Thoracic aorta (tissue), 2 donors: Measurements from ENCODE around the gene ODAPH. TPM values are rescaled to one million over a fixed set of nuclear protein-coding genes. Genes with fewer than 3 reads are reported as not detected.

Experiments
- ATAC-seq: fragments of 150-250 bp; one replicate; pipeline ENCODE4 v1.8.0; 2017; ENCODE audit warnings: low read depth; ENCODE audit not compliant: insufficient number of reproducible peaks, low FRiP score
- DNase-seq: peaks from one replicate; pipeline ENCODE4 v3.0.0-alpha.2; 2020; ENCODE audit warnings: low spot score
- H3K27ac ChIP-seq, 2 donors: fragments of 200-600 bp; sonication (generic); 1 replicate in 1 of 2; 2 replicates in 1 of 2; pipeline ENCODE4 v1.5.1; 2016; ENCODE audit warnings: mild to moderate bottlenecking in 2 of 2, moderate library complexity in 2 of 2
- H3K27me3 ChIP-seq: fragments of 200-600 bp; sonication (generic); replicated peaks from 2 replicates; pipeline ENCODE4 v1.6.0; 2016; ENCODE audit warnings: mild to moderate bottlenecking; ENCODE audit not compliant: insufficient read depth
- H3K36me3 ChIP-seq: fragments of 200-600 bp; sonication (generic); one replicate; pipeline ENCODE4 v1.5.1; 2016
- H3K4me1 ChIP-seq, 2 donors: fragments of 200-600 bp; sonication (generic); 1 replicate in 1 of 2; 2 replicates in 1 of 2; pipeline versions ENCODE4 v1.5.1 to v1.6.0; 2016; ENCODE audit warnings: low read depth in 2 of 2, mild to moderate bottlenecking in 1 of 2; ENCODE audit not compliant: control insufficient read depth in 1 of 2
- H3K4me3 ChIP-seq: fragments of 200-600 bp; sonication (generic); 2 replicates; pipeline ENCODE4 v1.5.1; 2016; ENCODE audit warnings: mild to moderate bottlenecking
- H3K9me3 ChIP-seq: fragments of 200-600 bp; sonication (generic); 2 replicates; pipeline ENCODE4 v1.5.1; 2016
- total RNA-seq, 2 donors: library from RNA; depleted of rRNA; stranded (reverse); fragments of >200 nt; gene quantifications; one replicate each; pipeline versions ENCODE4 v1.1.0 to v1.2.3, GENCODE V29; 2016
- TF ChIP-seq, protein P1 (sequence below): fragments of 200-600 bp; sonication (generic); IDR thresholded peaks from one replicate; pipeline ENCODE4 v1.5.1; 2019; ENCODE audit warnings: antibody characterized with exemption

The ODAPH gene
- total RNA-seq, 2 donors from 2014 or later = not detected

DNA sequence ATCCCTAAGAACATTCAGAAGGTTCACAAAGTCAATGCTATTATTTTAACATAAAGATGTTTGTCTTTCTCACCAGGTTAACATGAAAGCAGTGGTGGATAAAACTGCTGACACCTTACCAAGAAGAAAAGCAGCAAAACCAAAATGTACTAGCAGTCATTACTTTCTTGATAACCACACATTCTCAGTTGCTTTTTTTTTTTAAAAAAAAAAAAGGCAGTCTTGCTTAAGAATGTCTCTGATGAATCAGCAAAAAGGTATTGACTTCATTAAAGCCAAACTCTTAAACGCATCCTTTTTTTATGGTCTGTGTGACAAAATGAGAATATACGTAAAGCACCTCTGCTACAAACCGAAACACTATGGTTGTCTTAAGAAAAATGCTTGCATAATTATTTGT is 42.5 kb downstream of the ODAPH start:
- no peak overlapping the region for H3K4me3 ChIP-seq
- no peaks in the 10 kb centered on the region for H3K27me3 ChIP-seq
- DNase-seq = no peak
- ATAC-seq = no peak
- no peaks in the 10 kb centered on the region for H3K4me1 ChIP-seq
- H3K36me3 ChIP-seq = no peaks in the 10 kb centered on the region
- TF ChIP-seq, protein P1, sequence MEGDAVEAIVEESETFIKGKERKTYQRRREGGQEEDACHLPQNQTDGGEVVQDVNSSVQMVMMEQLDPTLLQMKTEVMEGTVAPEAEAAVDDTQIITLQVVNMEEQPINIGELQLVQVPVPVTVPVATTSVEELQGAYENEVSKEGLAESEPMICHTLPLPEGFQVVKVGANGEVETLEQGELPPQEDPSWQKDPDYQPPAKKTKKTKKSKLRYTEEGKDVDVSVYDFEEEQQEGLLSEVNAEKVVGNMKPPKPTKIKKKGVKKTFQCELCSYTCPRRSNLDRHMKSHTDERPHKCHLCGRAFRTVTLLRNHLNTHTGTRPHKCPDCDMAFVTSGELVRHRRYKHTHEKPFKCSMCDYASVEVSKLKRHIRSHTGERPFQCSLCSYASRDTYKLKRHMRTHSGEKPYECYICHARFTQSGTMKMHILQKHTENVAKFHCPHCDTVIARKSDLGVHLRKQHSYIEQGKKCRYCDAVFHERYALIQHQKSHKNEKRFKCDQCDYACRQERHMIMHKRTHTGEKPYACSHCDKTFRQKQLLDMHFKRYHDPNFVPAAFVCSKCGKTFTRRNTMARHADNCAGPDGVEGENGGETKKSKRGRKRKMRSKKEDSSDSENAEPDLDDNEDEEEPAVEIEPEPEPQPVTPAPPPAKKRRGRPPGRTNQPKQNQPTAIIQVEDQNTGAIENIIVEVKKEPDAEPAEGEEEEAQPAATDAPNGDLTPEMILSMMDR = no peak
- no peaks in the 10 kb centered on the region for H3K9me3 ChIP-seq
- H3K27ac ChIP-seq = no peak overlapping the region

DNA sequence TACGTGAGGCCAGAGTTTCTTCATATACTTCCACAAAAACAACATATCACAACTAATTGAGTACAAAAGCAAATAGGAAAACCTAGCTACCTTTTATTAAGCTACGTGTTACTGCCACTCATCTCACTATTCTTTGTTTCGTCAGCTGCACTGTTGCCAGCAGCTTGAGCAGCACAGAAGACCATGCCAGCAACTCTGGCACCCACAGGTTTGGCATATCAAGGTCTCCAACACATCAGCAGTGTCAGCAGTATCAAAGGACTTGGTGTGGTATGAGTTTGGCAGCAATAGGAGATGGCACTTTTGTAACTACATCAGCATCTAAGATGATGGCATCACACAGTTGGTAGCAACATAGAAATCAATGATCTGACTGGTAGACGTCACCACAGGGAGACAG is 43.8 kb downstream of the ODAPH start:
- ATAC-seq = no peak
- Histone ChIP-seq H3K36me3 (no peaks in the 10 kb centered on the region), H3K4me3 (no peak overlapping the region), H3K27ac (no peak overlapping the region), H3K9me3 (no peaks in the 10 kb centered on the region), H3K27me3 (no peaks in the 10 kb centered on the region), H3K4me1 (no peaks in the 10 kb centered on the region)
- TF ChIP-seq, protein P1 = no peak
- no peak for DNase-seq

DNA sequence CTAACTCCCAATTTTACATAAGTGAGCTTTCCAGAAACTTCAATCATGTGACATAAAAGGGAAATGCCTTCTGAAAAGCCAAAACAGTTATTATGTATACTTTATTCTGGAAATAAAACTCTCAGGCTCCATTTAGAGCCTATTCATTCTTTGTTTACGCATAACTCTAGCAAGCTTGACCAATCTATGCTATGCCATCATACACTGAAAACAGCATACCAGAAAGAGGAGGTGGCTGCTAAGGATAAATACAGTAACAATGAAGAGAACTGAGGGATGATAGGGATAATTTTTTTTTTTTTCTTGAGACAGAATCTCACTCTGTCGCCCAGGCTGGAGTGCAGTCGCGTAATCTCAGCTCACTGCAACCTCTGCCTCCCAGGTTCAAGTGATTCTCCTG is 50.1 kb downstream of the ODAPH start:
- H3K27me3 ChIP-seq = no peaks in the 10 kb centered on the region
- H3K9me3 ChIP-seq = no peaks in the 10 kb centered on the region
- no peaks in the 10 kb centered on the region for H3K36me3 ChIP-seq
- H3K27ac ChIP-seq = no peak overlapping the region
- no peak for DNase-seq
- TF ChIP-seq, protein P1 = no peak
- no peak for ATAC-seq
- H3K4me3 ChIP-seq = no peak overlapping the region
- H3K4me1 ChIP-seq = no peaks in the 10 kb centered on the region

DNA sequence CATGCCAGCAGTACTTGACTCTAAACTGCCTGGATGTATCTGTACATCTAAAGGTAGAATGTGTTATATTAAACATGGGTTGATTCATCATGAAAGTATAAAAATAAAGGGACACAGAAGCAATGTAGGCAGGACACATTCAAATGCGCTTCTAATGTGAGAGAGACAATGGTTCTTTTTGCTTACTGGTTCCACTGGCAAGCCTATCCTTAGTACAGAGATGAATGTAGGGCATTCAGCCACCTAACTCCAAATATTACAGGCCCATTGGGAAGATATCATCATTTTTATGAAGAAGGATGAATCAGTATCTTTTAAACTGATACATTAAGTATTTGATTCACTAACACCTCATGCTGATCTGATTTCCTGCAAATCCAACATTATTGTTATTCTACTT is 56.4 kb downstream of the ODAPH start:
- no peak for ATAC-seq
- Histone ChIP-seq H3K27ac (no peak overlapping the region), H3K4me1 (no peaks in the 10 kb centered on the region), H3K36me3 (no peaks in the 10 kb centered on the region), H3K27me3 (no peaks in the 10 kb centered on the region), H3K9me3 (no peaks in the 10 kb centered on the region), H3K4me3 (no peak overlapping the region)
- DNase-seq = no peak
- TF ChIP-seq, protein P1 = no peak

Other genes with a start within 250 kb of the ODAPH start
- 10 to 100 TPM; 17.6 to 25.0 TPM for gene RCHY1, start 41.7 kb upstream of the ODAPH start, total RNA-seq
- gene THAP6, start 41.6 kb upstream of the ODAPH start, total RNA-seq = 10 to 100 TPM; 13.4 to 37.0 TPM
- 1 to 10 TPM; 3.1 to 4.7 TPM for gene CDKL2, start 74.5 kb downstream of the ODAPH start, total RNA-seq
- gene G3BP2, start 117.3 kb downstream of the ODAPH start, total RNA-seq = 100 to 1,000 TPM in 1 of 2 donors, 10 to 100 TPM in 1; 71.9 to 126 TPM
- gene USO1, start 168.5 kb downstream of the ODAPH start, total RNA-seq = 10 to 100 TPM; 68.0 to 85.9 TPM